Renal cortex interstitium (tissue), 15 donors: ENCODE results near the gene HTATSF1. TPM values are rescaled to one million over a fixed set of nuclear protein-coding genes. Genes with fewer than 3 reads are reported as not detected.

Source experiments
- DNase-seq, 11 donors: peaks; one replicate each; pipeline ENCODE4 v3.0.0-alpha.2; 2013; ENCODE audit warnings: low read depth in 9 of 11, low spot score in 4 of 11; ENCODE audit errors: extremely low read depth in 1 of 11
- long read RNA-seq, 16 experiments: transcript quantifications; one replicate each; lab custom pipeline, GENCODE V29; 2026
- polyA plus RNA-seq, 3 donors: library from polyadenylated mRNA; unstranded; fragments of 120-200 nt; gene quantifications; one replicate each; pipeline ENCODE4 v1.2.1, GENCODE V29; 2013; ENCODE audit not compliant: insufficient read length in 3 of 3

Gene HTATSF1
- 100 to 1,000 TPM in 2 of 3 donors, 10 to 100 TPM in 1; 93.3 to 129 (median 117) TPM for polyA plus RNA-seq
- long read RNA-seq, donor 1, transcript HTATSF1-201 (9 exons, 2,775 nt), result major isoform, 9 of 17 reads
- long read RNA-seq, donor 1, transcript HTATSF1-204 (10 exons, 3,019 nt), result minor isoform, 7 of 17 reads
- long read RNA-seq, donor 1, partial matches to known transcripts, result 0 of 17 reads
- long read RNA-seq, donor 1, other reads (novel, unspliced or antisense), result 0 of 17 reads
- long read RNA-seq, donor 2, transcript HTATSF1-201 (9 exons, 2,775 nt), result major isoform, 8 of 56 reads
- long read RNA-seq, donor 2, partial matches to known transcripts, result 41 of 56 reads
- long read RNA-seq, donor 2, other reads (novel, unspliced or antisense), result 0 of 56 reads
- long read RNA-seq, donor 3, transcript HTATSF1-204 (10 exons, 3,019 nt), result minor isoform, 17 of 48 reads
- long read RNA-seq, donor 3, transcript HTATSF1-201 (9 exons, 2,775 nt), result major isoform, 20 of 48 reads
- long read RNA-seq, donor 3, partial matches to known transcripts, result 9 of 48 reads
- long read RNA-seq, donor 3, other reads (novel, unspliced or antisense), result 0 of 48 reads
- long read RNA-seq, donor 4, transcript HTATSF1-201 (9 exons, 2,775 nt), result major isoform, 18 of 47 reads
- long read RNA-seq, donor 4, transcript HTATSF1-204 (10 exons, 3,019 nt), result minor isoform, 11 of 47 reads
- long read RNA-seq, donor 4, partial matches to known transcripts, result 18 of 47 reads
- long read RNA-seq, donor 4, other reads (novel, unspliced or antisense), result 0 of 47 reads
- long read RNA-seq, donor 5, transcript HTATSF1-204 (10 exons, 3,019 nt), result minor isoform, 12 of 49 reads
- long read RNA-seq, donor 5, transcript HTATSF1-201 (9 exons, 2,775 nt), result major isoform, 20 of 49 reads
- long read RNA-seq, donor 5, partial matches to known transcripts, result 9 of 49 reads
- long read RNA-seq, donor 5, other reads (novel, unspliced or antisense), result 8 of 49 reads
- long read RNA-seq, donor 6, transcript HTATSF1-204 (10 exons, 3,019 nt), result minor isoform, 8 of 32 reads
- long read RNA-seq, donor 6, transcript HTATSF1-201 (9 exons, 2,775 nt), result major isoform, 13 of 32 reads
- long read RNA-seq, donor 6, partial matches to known transcripts, result 7 of 32 reads
- long read RNA-seq, donor 6, other reads (novel, unspliced or antisense), result 0 of 32 reads
- long read RNA-seq, donor 7, transcript HTATSF1-204 (10 exons, 3,019 nt), result minor isoform, 7 of 73 reads
- long read RNA-seq, donor 7, transcript HTATSF1-201 (9 exons, 2,775 nt), result major isoform, 14 of 73 reads
- long read RNA-seq, donor 7, partial matches to known transcripts, result 45 of 73 reads
- long read RNA-seq, donor 7, other reads (novel, unspliced or antisense), result 6 of 73 reads
- long read RNA-seq, donor 8, transcript HTATSF1-201 (9 exons, 2,775 nt), result major isoform, 12 of 63 reads
- long read RNA-seq, donor 8, transcript HTATSF1-204 (10 exons, 3,019 nt), result minor isoform, 8 of 63 reads
- long read RNA-seq, donor 8, partial matches to known transcripts, result 32 of 63 reads
- long read RNA-seq, donor 8, other reads (novel, unspliced or antisense), result 6 of 63 reads
- long read RNA-seq, donor 9, transcript HTATSF1-201 (9 exons, 2,775 nt), result major isoform, 14 of 30 reads
- long read RNA-seq, donor 9, transcript HTATSF1-204 (10 exons, 3,019 nt), result minor isoform, 11 of 30 reads
- long read RNA-seq, donor 9, partial matches to known transcripts, result 5 of 30 reads
- long read RNA-seq, donor 9, other reads (novel, unspliced or antisense), result 0 of 30 reads
- long read RNA-seq, donor 10, transcript HTATSF1-201 (9 exons, 2,775 nt), result major isoform, 9 of 32 reads
- long read RNA-seq, donor 10, partial matches to known transcripts, result 12 of 32 reads
- long read RNA-seq, donor 10, other reads (novel, unspliced or antisense), result 8 of 32 reads
- long read RNA-seq, donor 11, transcript HTATSF1-204 (10 exons, 3,019 nt), result minor isoform, 9 of 21 reads
- long read RNA-seq, donor 11, transcript HTATSF1-201 (9 exons, 2,775 nt), result major isoform, 12 of 21 reads
- long read RNA-seq, donor 11, partial matches to known transcripts, result 0 of 21 reads
- long read RNA-seq, donor 11, other reads (novel, unspliced or antisense), result 0 of 21 reads
- long read RNA-seq, donor 12, transcript HTATSF1-201 (9 exons, 2,775 nt), result major isoform, 12 of 13 reads
- long read RNA-seq, donor 12, partial matches to known transcripts, result 0 of 13 reads
- long read RNA-seq, donor 12, other reads (novel, unspliced or antisense), result 0 of 13 reads
- long read RNA-seq, donor 13, transcript HTATSF1-204 (10 exons, 3,019 nt), result minor isoform, 12 of 62 reads
- long read RNA-seq, donor 13, transcript HTATSF1-201 (9 exons, 2,775 nt), result major isoform, 15 of 62 reads
- long read RNA-seq, donor 13, partial matches to known transcripts, result 31 of 62 reads
- long read RNA-seq, donor 13, other reads (novel, unspliced or antisense), result 0 of 62 reads
- long read RNA-seq, donor 14, transcript HTATSF1-204 (10 exons, 3,019 nt), result minor isoform, 8 of 22 reads
- long read RNA-seq, donor 14, transcript HTATSF1-201 (9 exons, 2,775 nt), result major isoform, 9 of 22 reads
- long read RNA-seq, donor 14, partial matches to known transcripts, result 0 of 22 reads
- long read RNA-seq, donor 14, other reads (novel, unspliced or antisense), result 5 of 22 reads
- long read RNA-seq, donor 15, transcript HTATSF1-201 (9 exons, 2,775 nt), result major isoform, 9 of 16 reads
- long read RNA-seq, donor 15, transcript HTATSF1-204 (10 exons, 3,019 nt), result minor isoform, 7 of 16 reads
- long read RNA-seq, donor 15, partial matches to known transcripts, result 0 of 16 reads
- long read RNA-seq, donor 15, other reads (novel, unspliced or antisense), result 0 of 16 reads
- long read RNA-seq, donor 16, transcript HTATSF1-201 (9 exons, 2,775 nt), result major isoform, 36 of 111 reads
- long read RNA-seq, donor 16, transcript HTATSF1-204 (10 exons, 3,019 nt), result minor isoform, 31 of 111 reads
- long read RNA-seq, donor 16, partial matches to known transcripts, result 27 of 111 reads
- long read RNA-seq, donor 16, other reads (novel, unspliced or antisense), result 13 of 111 reads

GRCh38 chrX:136497556-136498052 is at the start of gene HTATSF1:
HTATSF1 (plus strand) TSS chrX:136497592; CDS start chrX:136497685, 93 bp downstream.
- DNase-seq, result no peak

- no peak for DNase-seq
Measured at GRCh38 chrX:136447968-136448367, 49.4 kb upstream of the HTATSF1 start.

GRCh38 chrX:136450050-136450830 is 47.2 kb upstream of the HTATSF1 start:
- DNase-seq, result no peak

GRCh38 chrX:136452614-136453013 is 44.8 kb upstream of the HTATSF1 start:
- DNase-seq, result no peak

GRCh38 chrX:136453114-136453513 is 44.3 kb upstream of the HTATSF1 start:
- DNase-seq, result no peak

GRCh38 chrX:136453771-136454170 is 43.6 kb upstream of the HTATSF1 start:
- no peak for DNase-seq

GRCh38 chrX:136456133-136456532 is 41.3 kb upstream of the HTATSF1 start:
- DNase-seq, result no peak

- DNase-seq, result no peak
Measured at GRCh38 chrX:136457303-136457917, 40.0 kb upstream of the HTATSF1 start.

- DNase-seq, result no peak
Measured at GRCh38 chrX:136464589-136464988, 32.8 kb upstream of the HTATSF1 start.

- no peak for DNase-seq
Measured at GRCh38 chrX:136467303-136467702, 30.1 kb upstream of the HTATSF1 start.

- DNase-seq, result no peak
Measured at GRCh38 chrX:136468391-136469103, 28.8 kb upstream of the HTATSF1 start.

GRCh38 chrX:136473663-136474062 is 23.7 kb upstream of the HTATSF1 start:
- no peak for DNase-seq

- no peak for DNase-seq
Measured at GRCh38 chrX:136475236-136475635, 22.2 kb upstream of the HTATSF1 start.

GRCh38 chrX:136476501-136476900 is 20.9 kb upstream of the HTATSF1 start:
- DNase-seq, result no peak
